ENCODE data around the gene FBLN2.
A peak's percentile ranks its signal among the peaks of the same experiment; 100 is the strongest.
"Not testable (repeated sequence)": the region's sequence is repeated elsewhere in the genome, so short reads cannot be mapped to it uniquely, and the experiment has no call there.

The FBLN2 gene

GRCh38 chr3:13561967-13562366, 13.0 kb downstream of the FBLN2 start:
- peak; percentile 25 for DNase-seq (ENCODE audit: low read depth)
- TF ChIP-seq MAX (IDR thresholded peaks at IDR 0.05; ENCODE audit: low read depth, low read length) (no peak), POLR2A (IDR thresholded peaks at IDR 0.05; ENCODE audit: extremely low read depth, insufficient read length) (no peak), MYC (IDR thresholded peaks at IDR 0.05; ENCODE audit: low read depth, low read length) (no peak), CTCF (IDR thresholded peaks at IDR 0.05; ENCODE audit: low read depth, low read length) (no peak)

GRCh38 chr3:13562421-13562820, 13.5 kb downstream of the FBLN2 start:
- not testable (repeated sequence) for H3K4me3 ChIP-seq (ENCODE audit: low read depth, low read length)

More at GRCh38 chr3:13561967-13562366, 13.0 kb downstream of the FBLN2 start:
- H3K4me3 ChIP-seq (ENCODE audit: low read depth, low read length): no peak overlapping the region

GRCh38 chr3:13563321-13563720, 14.4 kb downstream of the FBLN2 start:
- H3K4me3 ChIP-seq (ENCODE audit: low read depth, low read length): no peak overlapping the region
- TF ChIP-seq POLR2A (IDR thresholded peaks at IDR 0.05; ENCODE audit: extremely low read depth, insufficient read length) (no peak), MAX (IDR thresholded peaks at IDR 0.05; ENCODE audit: low read depth, low read length) (no peak), CTCF (IDR thresholded peaks at IDR 0.05; ENCODE audit: low read depth, low read length) (no peak), MYC (IDR thresholded peaks at IDR 0.05; ENCODE audit: low read depth, low read length) (no peak)
- no peak for DNase-seq (ENCODE audit: low read depth)

More at GRCh38 chr3:13562421-13562820, 13.5 kb downstream of the FBLN2 start:
- DNase-seq (ENCODE audit: low read depth): not testable (repeated sequence)

GRCh38 chr3:13563911-13564310, 15.0 kb downstream of the FBLN2 start:
- TF ChIP-seq MAX (IDR thresholded peaks at IDR 0.05; ENCODE audit: low read depth, low read length): no peak
- TF ChIP-seq POLR2A (IDR thresholded peaks at IDR 0.05; ENCODE audit: extremely low read depth, insufficient read length): no peak
- TF ChIP-seq CTCF (IDR thresholded peaks at IDR 0.05; ENCODE audit: low read depth, low read length): no peak
- no peak for TF ChIP-seq MYC (IDR thresholded peaks at IDR 0.05; ENCODE audit: low read depth, low read length)
- no peak overlapping the region for H3K4me3 ChIP-seq (ENCODE audit: low read depth, low read length)
- no peak for DNase-seq (ENCODE audit: low read depth)

GRCh38 chr3:13564751-13565560, 16.0 kb downstream of the FBLN2 start:
- no peak for DNase-seq (ENCODE audit: low read depth)
- H3K4me3 ChIP-seq (ENCODE audit: low read depth, low read length): no peak overlapping the region
- no peak for TF ChIP-seq MYC (IDR thresholded peaks at IDR 0.05; ENCODE audit: low read depth, low read length)
- no peak for TF ChIP-seq CTCF (IDR thresholded peaks at IDR 0.05; ENCODE audit: low read depth, low read length)
- TF ChIP-seq POLR2A (IDR thresholded peaks at IDR 0.05; ENCODE audit: extremely low read depth, insufficient read length): no peak
- no peak for TF ChIP-seq MAX (IDR thresholded peaks at IDR 0.05; ENCODE audit: low read depth, low read length)

- no peak for DNase-seq (ENCODE audit: low read depth)
- TF ChIP-seq MAX (IDR thresholded peaks at IDR 0.05; ENCODE audit: low read depth, low read length) (no peak), MYC (IDR thresholded peaks at IDR 0.05; ENCODE audit: low read depth, low read length) (no peak), CTCF (IDR thresholded peaks at IDR 0.05; ENCODE audit: low read depth, low read length) (no peak), POLR2A (IDR thresholded peaks at IDR 0.05; ENCODE audit: extremely low read depth, insufficient read length) (no peak)
- no peak overlapping the region for H3K4me3 ChIP-seq (ENCODE audit: low read depth, low read length)
Measured at GRCh38 chr3:13565581-13566452, 16.9 kb downstream of the FBLN2 start.
